Liver (tissue), 9 donors: ENCODE measurements around the gene MKI67. TPM values are rescaled to one million over a fixed set of nuclear protein-coding genes. Genes with fewer than 3 reads are reported as not detected.
A peak's percentile ranks its signal among the peaks of the same experiment; 100 is the strongest.

Experiments
- DNase-seq: peaks from one replicate; pipeline ENCODE4 v3.0.0-alpha.2; 2017; ENCODE audit warnings: low spot score
- H3K27ac ChIP-seq, 2 donors: one replicate each; pipeline ENCODE4 v1.7.0; 2013; ENCODE audit warnings: inconsistent platforms in 2 of 2, low read length in 2 of 2, control low read depth in 1 of 2, low read depth in 1 of 2, mild to moderate bottlenecking in 1 of 2
- H3K27me3 ChIP-seq, 4 donors: one replicate each; pipeline versions ENCODE4 v1.6.1 to v1.7.0; 2013; ENCODE audit warnings: low read length in 3 of 4, inconsistent platforms in 1 of 4, mild to moderate bottlenecking in 1 of 4, moderate library complexity in 1 of 4; ENCODE audit not compliant: control insufficient read depth in 4 of 4, insufficient read depth in 4 of 4
- H3K36me3 ChIP-seq, 4 donors: one replicate each; pipeline versions ENCODE4 v1.6.1 to v1.7.0; 2013; ENCODE audit warnings: low read length in 3 of 4, mild to moderate bottlenecking in 3 of 4, low read depth in 1 of 4, moderate library complexity in 1 of 4; ENCODE audit not compliant: control insufficient read depth in 4 of 4, insufficient read depth in 3 of 4
- H3K4me1 ChIP-seq, 4 donors: one replicate each; pipeline versions ENCODE4 v1.6.1 to v1.7.0; 2013; ENCODE audit warnings: low read length in 3 of 4, mild to moderate bottlenecking in 3 of 4, moderate library complexity in 1 of 4; ENCODE audit not compliant: control insufficient read depth in 4 of 4, insufficient read depth in 4 of 4
- H3K4me3 ChIP-seq, 3 donors: one replicate each; pipeline versions ENCODE4 v1.6.1 to v1.7.0; 2013; ENCODE audit warnings: low read length in 3 of 3, control low read depth in 1 of 3, low read depth in 1 of 3, mild to moderate bottlenecking in 1 of 3
- H3K9ac ChIP-seq, 2 donors: one replicate each; pipeline ENCODE4 v1.7.0; 2013; ENCODE audit warnings: low read length in 2 of 2, mild to moderate bottlenecking in 2 of 2, moderate library complexity in 2 of 2, control low read depth in 1 of 2, low read depth in 1 of 2
- H3K9me3 ChIP-seq, 4 donors: one replicate each; pipeline versions ENCODE4 v1.6.1 to v1.7.0; 2013; ENCODE audit warnings: low read length in 3 of 4; ENCODE audit not compliant: control insufficient read depth in 4 of 4
- ATF3 ChIP-seq: IDR thresholded peaks from 2 replicates; pipeline ENCODE4 v1.6.1; 2016; ENCODE audit warnings: antibody characterized with exemption
- CTCF ChIP-seq: fragments of 150-350 bp; IDR thresholded peaks from 2 replicates; pipeline ENCODE4 v1.5.1; 2017; ENCODE audit warnings: improper control_type of control experiment, low read depth, low read length; ENCODE audit not compliant: missing input control
- EGR1 ChIP-seq, 2 donors: IDR thresholded peaks; 2 replicates each; pipeline ENCODE4 v1.6.1; 2016 to 2018; ENCODE audit warnings: antibody characterized with exemption in 2 of 2, low read depth in 2 of 2
- FOXA1 ChIP-seq: IDR thresholded peaks from 2 replicates; pipeline ENCODE4 v1.6.1; 2016; ENCODE audit warnings: antibody characterized with exemption
- FOXA2 ChIP-seq: IDR thresholded peaks from 2 replicates; pipeline ENCODE4 v1.6.1; 2016; ENCODE audit warnings: antibody characterized with exemption
- GABPA ChIP-seq, 2 donors: IDR thresholded peaks in 1 of 2; conservative IDR thresholded peaks in 1 of 2; 2 replicates each; pipeline ENCODE4 v1.6.1; 2016; ENCODE audit warnings: antibody characterized with exemption in 2 of 2, mild to moderate bottlenecking in 1 of 2, moderate library complexity in 1 of 2
- HNF4A ChIP-seq, 2 donors: conservative IDR thresholded peaks; 2 replicates each; pipeline ENCODE4 v1.6.1; 2016; ENCODE audit warnings: antibody characterized with exemption in 2 of 2, mild to moderate bottlenecking in 2 of 2
- HNF4G ChIP-seq: IDR thresholded peaks from 2 replicates; pipeline ENCODE4 v1.6.1; 2016; ENCODE audit warnings: antibody characterized with exemption
- JUND ChIP-seq, 2 donors: IDR thresholded peaks; 2 replicates each; pipeline ENCODE4 v1.6.1; 2016; ENCODE audit warnings: antibody characterized with exemption in 2 of 2
- MAX ChIP-seq: IDR thresholded peaks from 2 replicates; pipeline ENCODE4 v1.6.1; 2016; ENCODE audit warnings: antibody characterized with exemption
- NR2F2 ChIP-seq: IDR thresholded peaks from 2 replicates; pipeline ENCODE4 v1.6.1; 2016; ENCODE audit warnings: antibody characterized with exemption
- RAD21 ChIP-seq, 2 donors: IDR thresholded peaks; 2 replicates each; pipeline ENCODE4 v1.6.1; 2016; ENCODE audit warnings: antibody characterized with exemption in 2 of 2, mild to moderate bottlenecking in 2 of 2
- REST ChIP-seq: IDR thresholded peaks from 2 replicates; pipeline ENCODE4 v1.6.1; 2016; ENCODE audit warnings: antibody characterized with exemption, mild to moderate bottlenecking
- RXRA ChIP-seq, 2 donors: IDR thresholded peaks; 2 replicates each; pipeline ENCODE4 v1.6.1; 2017 to 2018; ENCODE audit warnings: antibody characterized with exemption in 2 of 2, mild to moderate bottlenecking in 1 of 2
- TAF1 ChIP-seq: conservative IDR thresholded peaks from 2 replicates; pipeline ENCODE4 v1.6.1; 2016; ENCODE audit warnings: antibody characterized with exemption, mild to moderate bottlenecking
- YY1 ChIP-seq: IDR thresholded peaks from 2 replicates; pipeline ENCODE4 v1.6.1; 2016; ENCODE audit warnings: antibody characterized with exemption, mild to moderate bottlenecking
- ZBTB33 ChIP-seq: IDR thresholded peaks from 2 replicates; pipeline ENCODE4 v1.6.1; 2016; ENCODE audit warnings: antibody characterized with exemption
- WGBS: extraction: QIAGEN DNeasy Blood & Tissue Kit; methylation state at CpG from one replicate; pipeline ENCODE4 v1.1.7; 2013; 5-methylcytosine and 5-hydroxymethylcytosine counted together
- polyA plus RNA-seq, 2 donors: library from polyadenylated mRNA; stranded (reverse) in 1 of 2; unstranded in 1 of 2; fragments of 200-250 nt in 1 of 2; fragments of >200 nt in 1 of 2; fragmentation: Nextera tagmentation in 1 of 2; extraction: Ambion mirVana in 1 of 2; gene quantifications; one replicate each; pipeline versions ENCODE4 v1.2.1 to v1.2.3, GENCODE V29; 2013 to 2015
- total RNA-seq, 2 donors: library from RNA; depleted of rRNA; stranded (reverse); fragments of >200 nt; gene quantifications; one replicate each; pipeline ENCODE4 v1.2.3, GENCODE V29; 2014
- donor health status: healthy.
- donor health status: healthy.
- donor health status: healthy.
- donor health status: healthy.
- donor health status: healthy.

MKI67 gene
- total and polyA plus RNA-seq, 4 donors: 0.25 to 54.5 (median 1.1) TPM

- no peaks in the 10 kb centered on the region for H3K27me3 ChIP-seq
- no peak overlapping the region for H3K4me3 ChIP-seq
- H3K4me1 ChIP-seq: peaks cover 0 to 2% (median 0%) of the 10 kb centered on the region in 4 donors
- H3K9me3 ChIP-seq: no peaks in the 10 kb centered on the region
- WGBS: 68% methylated on average over 1 of the region's 1 CpG
- H3K9ac ChIP-seq: no peak overlapping the region
- no peak for DNase-seq
- H3K27ac ChIP-seq: peak overlapping the region in 1 of 2 donors; percentile 75
- TF ChIP-seq ATF3: no peak
- no peak for TF ChIP-seq GABPA (IDR thresholded peaks at IDR 0.05 in 1 of 2, conservative IDR thresholded peaks at IDR 0.05 in 1 of 2)
- no peak for TF ChIP-seq FOXA1
- peaks cover 0 to 1% (median 0%) of the 10 kb centered on the region in 4 donors for H3K36me3 ChIP-seq
These were observed 76.1 kb downstream of the MKI67 start for GRCh38 chr10:128050121-128050516.

- TF ChIP-seq NR2F2: no peak
- no peak for TF ChIP-seq HNF4A (conservative IDR thresholded peaks at IDR 0.05)
- TF ChIP-seq RXRA (IDR thresholded peaks at IDR 0.05): no peak
- TF ChIP-seq RAD21 (IDR thresholded peaks at IDR 0.05): no peak
- TF ChIP-seq JUND (IDR thresholded peaks at IDR 0.05): no peak
- TF ChIP-seq ATF3: no peak
- TF ChIP-seq FOXA1: no peak
- TF ChIP-seq HNF4G: no peak
- Histone ChIP-seq H3K4me3 (no peak overlapping the region), H3K36me3 (peaks cover 0 to 1% (median 0%) of the 10 kb centered on the region in 4 donors), H3K27me3 (no peaks in the 10 kb centered on the region), H3K9ac (no peak overlapping the region), H3K4me1 (peaks cover 0 to 2% (median 0%) of the 10 kb centered on the region in 4 donors), H3K27ac (peak overlapping the region; percentile 63 to 79), H3K9me3 (no peaks in the 10 kb centered on the region)
- no peak for DNase-seq
- WGBS: 80% methylated on average over 23 of the region's 23 CpGs
These were observed 76.8 kb downstream of the MKI67 start for GRCh38 chr10:128049226-128050120.

- peak overlapping the region in 1 of 3 donors; percentile 38 for H3K4me3 ChIP-seq
- no peak for DNase-seq
- no peaks in the 10 kb centered on the region for H3K9me3 ChIP-seq
- peaks cover 0 to 1% (median 0%) of the 10 kb centered on the region in 4 donors for H3K36me3 ChIP-seq
- peak overlapping the region; percentile 34 to 77 for H3K9ac ChIP-seq
- H3K27me3 ChIP-seq: no peaks in the 10 kb centered on the region
- peak overlapping the region; percentile 63 to 79 for H3K27ac ChIP-seq
- peaks cover 0 to 2% (median 0%) of the 10 kb centered on the region in 4 donors for H3K4me1 ChIP-seq
- 73% methylated on average over 6 of the region's 6 CpGs for WGBS
- no peak for TF ChIP-seq MAX
- TF ChIP-seq FOXA2: no peak
- TF ChIP-seq JUND (IDR thresholded peaks at IDR 0.05): no peak
- TF ChIP-seq FOXA1: no peak
- TF ChIP-seq REST: no peak
- TF ChIP-seq TAF1: no peak
- TF ChIP-seq ZBTB33: no peak
- no peak for TF ChIP-seq ATF3
- TF ChIP-seq NR2F2: no peak
- TF ChIP-seq HNF4G: no peak
- no peak for TF ChIP-seq RXRA (IDR thresholded peaks at IDR 0.05)
- no peak for TF ChIP-seq YY1
- no peak for TF ChIP-seq CTCF
- TF ChIP-seq HNF4A (conservative IDR thresholded peaks at IDR 0.05): no peak
- no peak for TF ChIP-seq GABPA (IDR thresholded peaks at IDR 0.05 in 1 of 2, conservative IDR thresholded peaks at IDR 0.05 in 1 of 2)
- TF ChIP-seq RAD21 (IDR thresholded peaks at IDR 0.05): no peak
- no peak for TF ChIP-seq EGR1 (IDR thresholded peaks at IDR 0.05; ENCODE audit: low read depth in 2 of 2)
These were observed 77.4 kb downstream of the MKI67 start for GRCh38 chr10:128048819-128049210.
